NAMALWA (cell line): ENCODE data around the gene CEACAM19.
A peak's percentile ranks its signal among the peaks of the same experiment; 100 is the strongest.
"Not testable (repeated sequence)": the region's sequence is repeated elsewhere in the genome, so short reads cannot be mapped to it uniquely, and the experiment has no call there.

Experiments
- DNase-seq: peaks from one replicate; pipeline ENCODE4 v3.0.0-alpha.2; 2015; ENCODE audit warnings: low spot score

The CEACAM19 gene

DNA sequence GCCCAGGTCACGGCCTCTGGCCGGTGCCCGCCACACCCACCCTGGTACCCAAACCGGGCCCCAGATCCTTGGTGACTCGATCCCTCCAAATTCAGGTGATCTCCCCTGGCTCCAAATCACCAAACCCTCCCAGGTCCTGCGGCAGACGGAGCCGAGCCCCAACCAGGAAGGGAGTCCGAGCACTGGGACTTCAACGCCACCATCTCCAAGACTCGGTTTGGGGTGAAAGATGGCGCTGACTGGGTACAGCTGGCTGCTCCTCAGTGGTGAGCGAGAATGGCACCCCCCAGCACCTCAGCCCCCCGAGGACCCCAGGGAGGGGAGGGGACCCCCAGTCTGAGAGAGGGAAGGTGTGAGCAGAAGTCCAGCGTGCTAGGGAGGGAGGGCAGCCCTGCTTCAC is 29.9 kb downstream of the CEACAM19 start:
- no peak for DNase-seq

DNA sequence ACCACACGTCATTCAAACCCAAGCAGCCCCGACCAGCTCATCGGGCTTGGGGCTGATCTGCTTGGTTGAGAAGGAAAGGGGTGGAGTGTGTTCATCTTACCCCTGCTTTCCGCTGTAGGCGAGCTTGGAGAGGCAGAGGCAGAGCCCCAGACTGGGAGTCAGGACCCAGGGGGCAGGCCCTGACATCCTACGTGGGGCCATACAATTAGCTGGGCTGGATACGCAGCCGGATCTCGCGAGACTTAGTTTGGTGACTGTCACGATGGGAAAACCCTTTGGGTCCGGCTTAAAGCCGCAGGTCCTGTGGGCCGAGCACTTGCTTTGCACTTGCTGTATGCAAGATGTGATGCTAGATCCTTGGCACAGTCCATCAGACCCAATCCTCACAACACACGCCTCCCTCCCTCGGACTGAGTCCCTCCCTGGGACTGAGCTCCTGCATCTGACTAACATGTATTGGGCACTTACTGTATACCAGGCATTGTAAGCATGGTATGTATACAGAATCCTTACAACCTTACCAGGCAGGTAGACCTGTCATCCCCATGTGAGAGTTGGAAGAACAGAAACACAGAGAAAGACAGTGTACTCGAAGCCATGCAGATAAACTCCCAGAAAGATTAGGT is 31.4 kb downstream of the CEACAM19 start:
- no peak for DNase-seq

DNA sequence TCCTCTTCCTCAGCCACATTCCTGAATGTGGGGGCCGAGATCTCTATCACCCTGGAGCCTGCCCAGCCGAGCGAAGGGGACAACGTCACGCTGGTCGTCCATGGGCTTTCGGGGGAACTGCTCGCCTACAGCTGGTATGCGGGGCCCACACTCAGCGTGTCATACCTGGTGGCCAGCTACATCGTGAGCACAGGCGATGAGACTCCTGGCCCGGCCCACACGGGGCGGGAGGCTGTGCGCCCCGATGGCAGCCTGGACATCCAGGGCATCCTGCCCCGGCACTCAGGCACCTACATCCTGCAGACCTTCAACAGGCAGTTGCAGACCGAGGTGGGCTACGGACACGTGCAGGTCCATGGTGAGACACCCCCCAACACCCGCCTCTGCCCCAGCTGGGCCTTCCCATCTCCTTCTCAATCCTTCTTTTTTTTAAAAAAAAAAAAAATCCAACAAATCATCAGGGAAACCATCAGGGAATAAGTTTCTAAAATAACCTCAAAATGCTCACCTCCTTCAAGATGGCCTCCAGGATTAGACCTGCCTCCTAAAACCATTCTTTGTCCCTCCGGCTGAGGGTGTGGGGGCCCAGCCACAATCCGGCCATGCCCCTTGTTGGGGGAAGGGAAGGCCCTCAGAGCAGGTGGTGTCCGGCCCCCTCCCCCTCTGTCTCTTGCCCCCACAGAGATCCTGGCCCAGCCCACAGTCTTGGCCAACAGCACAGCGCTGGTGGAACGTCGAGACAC is 32.2 kb downstream of the CEACAM19 start:
- DNase-seq: no peak

DNA sequence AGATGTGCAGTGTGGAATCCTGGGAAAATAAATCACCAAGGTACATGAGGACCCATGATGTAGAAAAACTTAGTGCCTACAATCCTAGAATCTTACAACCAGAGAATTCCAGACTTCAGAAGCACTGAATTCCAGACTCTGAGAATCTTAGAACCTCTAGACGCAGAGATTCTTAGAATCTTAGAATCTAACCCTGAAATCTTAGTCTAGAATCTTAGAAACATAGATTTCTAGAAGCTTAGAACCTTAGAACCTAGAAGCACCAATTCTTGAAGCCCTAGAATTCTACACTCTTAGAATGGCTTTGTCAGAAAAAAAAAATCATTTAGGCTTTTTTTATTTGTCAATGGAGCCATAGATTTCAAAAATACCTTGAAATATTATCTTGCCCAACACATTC is 33.7 kb downstream of the CEACAM19 start:
- no peak for DNase-seq

DNA sequence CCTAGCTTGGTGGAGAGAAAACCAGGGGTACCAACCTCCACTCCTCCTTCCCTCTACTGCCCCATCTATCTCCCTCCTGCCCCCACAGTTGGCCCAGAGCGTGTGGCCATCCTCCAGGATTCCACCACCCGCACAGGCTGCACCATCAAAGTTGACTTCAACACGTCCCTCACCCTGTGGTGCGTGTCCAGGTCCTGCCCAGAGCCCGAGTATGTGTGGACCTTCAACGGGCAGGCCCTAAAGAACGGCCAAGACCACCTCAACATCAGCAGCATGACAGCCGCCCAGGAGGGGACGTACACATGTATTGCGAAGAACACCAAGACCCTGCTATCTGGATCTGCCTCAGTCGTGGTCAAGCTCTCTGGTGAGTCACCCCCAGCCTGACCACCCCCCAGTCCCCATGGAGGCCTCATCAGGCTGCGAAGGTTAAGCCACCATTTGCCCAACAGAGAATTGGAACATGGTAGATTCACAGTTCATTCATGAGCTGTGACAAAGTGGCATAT is 34.3 kb downstream of the CEACAM19 start:
- DNase-seq: no peak

DNA sequence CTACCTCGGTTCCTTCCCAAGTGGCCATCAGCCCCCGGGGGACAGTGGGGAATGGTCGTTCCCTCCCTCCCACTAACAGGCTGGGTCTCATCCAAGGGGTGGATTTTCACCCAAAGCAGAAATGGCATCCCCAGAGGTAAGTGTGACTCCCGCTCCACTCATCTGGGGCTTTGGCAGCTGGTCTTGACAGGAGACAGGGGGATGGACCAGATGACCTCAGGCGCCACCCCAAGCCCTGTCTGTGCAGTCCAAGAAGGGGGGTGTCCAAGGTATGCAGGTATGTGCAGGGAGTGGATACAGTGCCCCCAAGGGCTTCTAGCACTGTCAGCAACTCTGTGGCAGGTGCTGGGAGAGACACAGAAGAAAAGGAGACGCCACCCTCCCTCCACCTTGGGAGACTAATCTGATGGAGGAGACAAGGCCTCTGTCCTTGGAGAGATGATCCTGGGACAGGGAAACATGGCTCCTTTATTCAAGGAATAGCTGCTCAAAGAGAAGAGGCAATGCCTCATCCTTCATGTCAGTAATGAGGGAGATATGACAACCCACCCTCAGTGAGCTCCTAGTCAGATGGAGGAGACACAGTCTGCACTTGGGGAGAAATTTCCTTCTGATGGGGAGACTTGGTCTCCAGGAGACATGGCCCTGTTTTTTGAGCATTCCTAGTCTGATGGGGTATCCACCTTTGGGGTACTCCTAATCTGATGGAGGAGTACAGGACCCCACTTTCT is 35.4 kb downstream of the CEACAM19 start:
- DNase-seq: no peak

DNA sequence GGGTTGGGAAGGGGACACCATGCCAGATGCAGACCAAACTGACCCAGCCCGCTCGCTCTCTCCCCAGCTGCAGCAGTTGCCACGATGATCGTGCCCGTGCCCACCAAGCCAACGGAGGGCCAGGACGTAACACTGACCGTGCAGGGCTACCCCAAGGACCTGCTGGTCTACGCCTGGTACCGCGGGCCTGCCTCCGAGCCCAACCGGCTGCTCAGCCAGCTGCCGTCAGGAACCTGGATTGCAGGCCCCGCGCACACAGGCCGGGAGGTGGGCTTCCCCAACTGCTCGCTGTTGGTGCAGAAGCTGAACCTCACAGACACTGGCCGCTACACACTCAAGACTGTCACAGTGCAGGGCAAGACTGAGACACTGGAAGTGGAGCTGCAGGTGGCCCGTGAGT is 36.5 kb downstream of the CEACAM19 start:
- no peak for DNase-seq

DNA sequence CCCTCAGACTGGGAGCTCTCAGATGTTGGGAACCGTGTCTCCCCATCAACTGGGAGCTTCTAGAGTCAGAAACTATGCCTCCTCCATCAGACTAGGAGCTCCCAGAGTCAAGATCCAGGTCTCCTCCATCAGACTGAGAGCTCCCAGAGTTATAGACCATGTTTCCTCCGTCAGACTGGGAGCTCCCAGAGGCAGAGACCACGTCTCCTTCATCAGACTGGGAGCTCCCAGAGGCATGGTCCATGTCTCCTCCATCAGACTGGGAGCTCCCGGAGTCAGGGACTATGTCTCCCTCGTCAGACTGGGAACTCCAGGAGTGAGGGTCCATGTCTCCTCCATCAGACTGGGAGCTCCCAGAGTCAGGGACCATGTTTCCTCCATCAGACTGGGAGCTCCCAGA is 37.7 kb downstream of the CEACAM19 start:
- no peak for DNase-seq

DNA sequence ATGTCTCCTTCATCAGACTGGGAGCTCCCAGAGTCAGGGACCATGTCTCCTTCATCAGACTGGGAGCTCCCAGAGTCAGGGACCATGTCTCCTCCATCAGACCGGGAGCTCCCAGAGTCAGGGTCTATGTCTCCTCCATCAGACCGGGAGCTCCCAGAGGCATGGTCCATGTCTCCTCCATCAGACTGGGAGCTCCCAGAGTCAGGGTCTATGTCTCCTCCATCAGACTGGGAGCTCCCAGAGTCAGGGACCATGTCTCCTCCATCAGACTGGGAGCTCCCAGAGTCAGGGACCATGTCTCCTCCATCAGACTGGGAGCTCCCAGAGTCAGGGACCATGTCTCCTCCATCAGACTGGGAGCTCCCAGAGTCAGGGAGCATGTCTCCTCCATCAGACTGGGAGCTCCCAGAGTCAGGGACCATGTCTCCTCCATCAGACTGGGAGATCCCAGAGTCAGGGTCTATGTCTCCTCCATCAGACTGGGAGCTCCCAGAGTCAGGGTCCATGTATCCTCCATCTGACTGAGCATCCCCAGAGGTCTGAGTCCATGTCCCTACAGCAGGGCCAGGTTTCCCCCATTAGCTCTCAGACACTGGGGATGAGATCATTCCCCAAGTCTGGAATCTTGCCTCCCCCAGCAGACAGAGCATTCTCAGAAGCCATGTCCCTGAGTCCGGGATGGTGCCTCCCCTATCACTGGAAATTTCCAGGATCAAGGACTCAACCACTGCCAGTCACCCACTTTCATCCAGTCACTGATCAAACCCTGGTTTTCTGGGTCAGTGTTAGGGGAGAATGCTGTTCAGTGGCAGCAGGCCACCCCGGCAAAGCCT is 38.4 kb downstream of the CEACAM19 start:
- not testable (repeated sequence) for DNase-seq

DNA sequence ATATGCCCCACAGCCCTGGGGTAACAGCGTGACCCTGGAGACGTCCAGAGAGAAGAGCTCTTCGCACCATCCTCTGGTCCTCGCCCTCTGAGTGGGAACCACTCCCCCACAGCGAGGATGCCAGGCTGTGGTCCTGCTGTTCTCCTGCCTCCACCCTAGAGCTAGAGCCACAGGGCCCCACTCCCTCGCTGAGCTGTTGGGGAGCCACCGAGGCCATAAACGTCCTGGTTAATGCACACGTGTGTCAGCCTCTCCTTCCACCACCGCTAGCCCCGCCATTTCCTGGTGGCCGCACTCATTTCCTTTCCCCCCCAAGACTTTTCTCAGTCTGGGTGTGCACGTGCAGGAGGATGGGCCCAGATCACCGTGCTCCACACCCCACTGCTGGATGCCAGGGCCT is 39.2 kb downstream of the CEACAM19 start:
- DNase-seq: no peak

DNA sequence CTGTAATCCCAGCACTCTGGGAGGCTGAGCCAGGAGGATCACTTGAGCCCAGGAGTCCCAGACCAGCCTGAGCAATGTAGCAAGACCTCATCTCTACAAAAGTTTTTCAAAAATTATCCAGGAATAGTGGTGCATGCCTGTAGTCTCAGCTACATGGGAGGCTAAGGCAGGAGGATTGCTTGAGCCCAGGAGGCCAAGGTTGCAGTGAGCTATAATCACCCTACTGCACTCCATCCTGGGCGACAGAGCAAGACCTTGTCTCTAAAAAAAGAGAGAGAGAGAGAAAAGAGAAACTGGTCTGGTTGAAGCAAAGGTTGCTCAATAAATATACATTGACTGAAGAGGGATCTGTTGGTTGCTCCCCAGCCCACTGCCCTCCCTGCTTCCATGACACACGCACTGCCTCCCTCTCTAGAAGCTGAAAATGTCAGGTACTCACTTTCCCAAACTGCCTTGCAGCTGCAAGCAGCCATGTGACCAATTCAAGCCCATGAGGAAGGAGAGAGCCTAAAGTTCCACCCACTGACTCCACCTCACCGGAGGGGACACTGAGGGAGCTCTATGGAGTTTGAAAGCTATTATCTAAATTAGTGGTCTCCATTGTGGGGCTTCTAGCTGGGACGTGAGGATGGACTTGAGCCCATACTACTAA is 41.7 kb downstream of the CEACAM19 start:
- peak; percentile 44 for DNase-seq

DNA sequence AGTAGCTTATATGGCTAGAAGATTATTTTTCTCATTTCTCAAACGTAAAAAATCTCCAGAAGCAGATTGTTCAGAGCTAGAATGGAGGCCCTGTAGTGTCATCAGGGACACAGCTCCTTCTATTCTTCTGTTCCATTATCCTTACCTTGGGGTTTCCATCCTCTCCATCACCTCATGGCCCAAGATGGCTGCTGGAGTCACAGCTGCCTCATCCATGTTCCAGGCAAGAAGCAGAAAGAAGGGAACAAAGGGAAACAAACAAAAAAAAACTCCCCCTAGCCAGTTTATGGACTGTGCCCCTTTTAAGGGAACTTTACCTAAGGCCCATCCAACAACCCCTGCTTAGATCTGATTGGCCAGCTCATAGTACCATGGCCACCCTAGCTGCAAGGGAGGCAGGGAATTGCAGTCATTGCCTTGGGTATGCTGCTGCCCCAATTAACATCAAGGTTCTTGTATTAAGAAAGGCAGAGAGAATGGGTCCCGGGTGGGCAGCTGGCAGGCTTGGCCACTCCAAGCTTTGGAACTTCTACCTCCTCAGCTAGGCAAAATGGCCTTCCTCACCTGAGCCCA is 43.4 kb downstream of the CEACAM19 start:
- no peak for DNase-seq

DNA sequence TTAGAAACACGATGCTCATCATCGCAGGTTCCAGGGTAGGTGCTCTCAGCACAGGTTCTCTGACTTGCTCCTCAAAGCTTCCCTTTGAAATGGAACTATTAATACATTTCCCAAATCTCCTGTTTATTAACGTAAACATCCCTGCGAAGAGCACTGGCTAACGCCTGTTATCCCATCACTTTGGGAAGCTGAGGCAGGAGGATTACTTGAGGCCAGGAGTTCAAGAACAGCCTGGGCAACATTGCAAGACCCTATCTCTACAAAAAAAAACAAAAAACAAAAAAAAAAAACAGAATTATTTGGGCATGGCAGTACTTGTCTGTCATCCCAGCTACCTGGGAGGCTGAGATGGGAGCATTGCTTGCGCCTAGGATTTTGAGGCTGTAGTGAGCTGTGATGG is 46.3 kb downstream of the CEACAM19 start:
- DNase-seq: no peak

DNA sequence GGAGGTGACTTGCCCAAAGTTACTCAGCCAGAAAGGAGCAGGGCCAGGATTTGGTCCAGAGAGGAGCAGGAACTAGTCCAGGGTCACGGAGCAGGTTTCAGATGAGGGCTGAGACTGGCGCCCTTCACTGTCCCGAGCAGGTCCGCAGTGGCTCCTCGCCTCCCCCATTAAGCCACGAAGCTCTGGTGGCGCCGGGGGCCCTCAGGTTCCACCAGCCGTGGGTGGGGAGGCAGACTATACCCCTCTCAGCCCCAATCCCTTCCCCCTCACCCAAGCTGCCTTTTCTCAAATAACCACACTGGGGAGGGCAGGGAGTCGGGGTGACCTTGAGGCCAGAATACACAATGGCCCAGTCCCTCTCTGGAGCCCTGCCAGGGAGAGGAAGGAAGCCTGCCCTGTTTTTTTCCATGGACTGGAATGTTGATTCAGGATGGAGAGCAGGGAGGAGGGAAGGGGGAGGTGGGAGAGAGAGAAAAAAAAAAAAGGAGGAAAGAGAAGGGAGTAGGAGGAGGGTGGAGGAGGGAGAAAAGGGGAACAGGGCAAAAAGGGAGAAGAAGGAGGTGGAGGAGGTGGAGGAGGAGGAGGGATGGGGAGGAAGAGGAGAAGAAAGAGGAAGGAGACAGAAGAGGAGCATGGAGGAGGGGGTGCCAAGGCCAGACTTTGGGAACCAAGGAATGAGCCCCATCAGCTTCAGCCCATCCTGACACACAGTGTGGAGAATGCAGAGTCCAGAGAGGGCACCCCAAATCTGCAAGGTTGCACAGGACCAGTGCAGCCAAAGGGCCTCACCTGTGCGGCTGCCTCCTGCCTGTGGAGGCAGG is 47.4 kb downstream of the CEACAM19 start:
- DNase-seq: no peak

DNA sequence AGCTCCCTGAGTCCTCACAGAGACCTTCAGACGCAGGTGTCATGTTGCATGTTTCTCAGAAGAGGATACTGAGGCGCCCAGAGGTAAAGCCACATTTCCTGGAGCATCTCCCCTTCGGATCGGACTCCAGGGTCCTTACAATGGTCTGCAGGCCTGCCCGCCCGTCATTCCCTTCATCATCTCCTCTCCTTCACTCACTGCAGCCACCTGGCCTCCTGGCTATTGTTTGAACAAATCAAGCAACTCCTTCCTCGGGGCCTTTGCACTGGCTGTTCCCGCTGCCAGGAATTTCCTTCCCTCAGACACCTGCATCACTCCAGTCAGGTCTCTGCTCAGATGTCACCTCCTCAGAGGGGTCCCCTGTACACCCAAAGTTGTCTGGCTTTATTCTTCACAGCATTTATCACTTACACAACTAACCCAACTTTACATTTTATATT is 48.0 kb downstream of the CEACAM19 start:
- DNase-seq: no peak

DNA sequence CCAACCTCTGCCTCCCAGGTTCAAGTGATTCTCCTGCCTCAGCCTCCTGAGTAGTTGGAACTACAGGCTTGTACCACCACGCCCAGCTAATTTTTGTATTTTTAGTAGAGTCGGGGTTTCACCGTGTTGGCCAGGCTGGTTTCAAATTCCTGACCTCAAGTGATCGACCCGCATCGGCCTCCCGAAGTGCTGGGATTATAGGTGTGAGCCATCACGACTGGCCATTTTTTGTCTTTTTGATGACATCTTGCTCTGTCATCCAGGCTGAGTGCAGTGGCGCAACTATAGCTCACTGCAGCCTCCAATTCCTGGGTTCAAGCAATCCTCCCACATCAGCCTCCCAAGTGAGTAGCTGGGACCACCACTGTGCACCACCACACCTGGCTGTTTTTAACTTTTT is 49.1 kb downstream of the CEACAM19 start:
- DNase-seq: not testable (repeated sequence)

DNA sequence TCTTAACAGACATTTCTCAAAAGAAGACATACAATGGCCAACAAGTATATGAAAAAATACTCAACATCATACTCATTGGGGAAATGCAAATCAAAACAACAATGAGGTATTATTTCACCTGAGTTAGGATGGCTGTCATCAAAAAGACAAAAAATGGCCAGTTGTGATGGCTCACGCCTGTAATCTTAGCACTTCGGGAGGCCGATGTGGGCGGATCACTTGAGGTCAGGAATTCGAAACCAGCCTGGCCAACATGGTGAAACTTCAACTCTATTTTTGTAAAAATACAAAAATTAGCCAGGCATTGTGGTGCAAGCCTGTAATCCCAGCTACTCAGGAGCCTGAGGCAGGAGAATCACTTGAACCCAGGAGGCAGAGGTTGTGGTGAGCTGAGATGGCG is 49.7 kb downstream of the CEACAM19 start:
- DNase-seq: no peak

DNA sequence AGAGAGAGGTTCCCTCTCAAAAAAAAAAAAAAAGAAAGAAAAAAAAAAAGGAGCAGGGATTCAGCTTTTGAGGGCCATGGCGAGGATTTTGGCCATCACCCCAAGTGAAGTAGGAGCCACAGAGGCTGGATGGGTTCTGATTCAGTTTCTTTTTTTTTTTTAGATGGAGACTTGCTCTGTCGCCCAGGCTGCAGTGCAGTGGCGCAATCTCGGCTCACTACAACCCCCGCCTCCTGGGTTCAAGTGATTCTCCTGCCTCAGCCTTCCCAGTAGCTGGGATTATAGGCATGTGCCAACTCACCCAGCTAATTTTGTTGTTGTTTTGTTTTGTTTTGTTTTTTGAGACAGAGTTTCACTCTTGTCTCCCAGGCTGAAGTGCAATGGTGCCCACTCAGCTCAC is 50.1 kb downstream of the CEACAM19 start:
- DNase-seq: not testable (repeated sequence)

DNA sequence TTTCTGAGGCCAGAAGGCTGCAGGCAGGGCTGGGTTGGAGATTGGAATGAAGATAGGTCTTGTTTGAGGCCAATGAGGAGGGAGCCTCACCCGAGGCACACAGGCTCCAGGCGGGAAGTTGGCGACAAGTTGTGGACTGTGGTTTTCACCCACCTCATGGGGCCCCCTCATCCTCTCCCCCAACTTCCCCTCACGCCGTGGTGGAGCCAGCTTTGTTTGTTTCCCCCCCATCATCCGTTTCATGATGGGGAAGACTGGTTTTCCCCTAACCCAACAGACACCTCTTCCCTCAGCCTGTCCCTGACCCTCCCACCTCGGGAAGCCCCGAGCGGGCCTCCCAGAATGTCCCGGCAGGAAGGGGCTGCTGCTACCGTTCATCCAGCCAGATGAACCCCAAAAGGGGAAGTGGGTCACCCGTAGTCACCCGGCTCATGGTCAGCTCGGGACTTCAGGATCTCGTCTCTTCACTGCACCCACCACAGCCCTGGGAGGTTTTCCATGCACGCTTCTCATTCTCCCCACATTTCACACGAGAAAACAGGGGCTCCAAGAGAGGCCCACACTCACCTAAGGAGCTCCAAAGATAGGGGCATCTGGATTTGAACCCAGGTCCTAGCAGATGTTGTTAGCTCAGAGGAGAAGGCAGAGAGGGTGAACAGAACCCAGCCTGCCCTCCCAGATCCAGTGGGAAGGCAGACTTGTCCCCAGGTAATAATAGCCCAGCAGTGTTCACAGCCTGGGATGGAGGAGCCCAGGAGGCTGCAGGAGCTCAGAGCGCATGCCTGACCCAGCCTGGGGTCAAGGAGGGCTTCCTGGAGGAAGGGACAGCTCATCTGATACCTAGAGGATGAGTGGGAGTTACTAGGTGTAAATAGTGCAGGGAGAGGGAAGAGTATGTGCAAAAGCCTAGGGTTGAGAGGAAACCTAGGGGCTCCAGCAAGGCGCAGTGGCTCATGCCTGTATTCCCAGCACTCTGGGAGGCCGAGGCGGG is 51.1 kb downstream of the CEACAM19 start:
- no peak for DNase-seq
